WTC11 (cell line): ENCODE results near the gene ITGA2B. TPM values are rescaled to one million over a fixed set of nuclear protein-coding genes. Genes with fewer than 3 reads are reported as not detected.

Source experiments
- ATAC-seq: fragments of 200-7000 bp; cut with Tn5 transposase; 2 replicates; pipeline ENCODE4 v1.10.0; 2021; ENCODE audit warnings: mild to moderate bottlenecking, moderate library complexity
- CTCF ChIA-PET: fragments of 300-600 bp; sonication (Branson Sonifier 250); formaldehyde crosslinking; loops from one replicate; lab custom pipeline; 2021; ENCODE audit warnings: antibody characterized with exemption; lab: Charles Lee
- POLR2A ChIA-PET: fragments of 350-600 bp; sonication (Branson Sonifier 250); formaldehyde crosslinking; loops from one replicate; lab custom pipeline; 2021; ENCODE audit warnings: antibody characterized with exemption; lab: Charles Lee
- DNase-seq: peaks from one replicate; pipeline ENCODE4 v3.0.0; 2021; ENCODE audit warnings: low spot score
- H3K27ac Mint-ChIP-seq: 2 replicates; pipeline ENCODE4 v1.8.0; 2021; ENCODE audit warnings: mixed read lengths
- H3K27me3 Mint-ChIP-seq: 2 replicates; pipeline ENCODE4 v1.8.0; 2021; ENCODE audit warnings: low read depth, mild to moderate bottlenecking, moderate library complexity, mixed read lengths
- H3K36me3 Mint-ChIP-seq: 2 replicates; pipeline ENCODE4 v1.8.0; 2021; ENCODE audit warnings: mixed read lengths
- H3K4me1 Mint-ChIP-seq: 2 replicates; pipeline ENCODE4 v1.8.0; 2022; ENCODE audit warnings: mixed read lengths
- H3K4me3 Mint-ChIP-seq: 2 replicates; pipeline ENCODE4 v1.8.0; 2021; ENCODE audit warnings: mild to moderate bottlenecking, moderate library complexity, mixed read lengths
- H3K9me3 Mint-ChIP-seq: 2 replicates; pipeline ENCODE4 v1.8.0; 2021; ENCODE audit warnings: mixed read lengths
- CBFB ChIP-seq: sonication (generic); formaldehyde crosslinking; IDR thresholded peaks from 2 replicates; pipeline ENCODE4 v1.8.1; 2022; ENCODE audit warnings: mild to moderate bottlenecking, low read depth, missing genetic modification reagents
- CREM ChIP-seq: sonication (generic); formaldehyde crosslinking; IDR thresholded peaks from 2 replicates; pipeline ENCODE4 v1.8.1; 2022; ENCODE audit warnings: mild to moderate bottlenecking, missing genetic modification reagents, moderate library complexity
- ESRRA ChIP-seq: sonication (generic); formaldehyde crosslinking; IDR thresholded peaks from 2 replicates; pipeline ENCODE4 v1.8.1; 2022; ENCODE audit warnings: mild to moderate bottlenecking, missing genetic modification reagents, borderline replicate concordance
- FOXK1 ChIP-seq: sonication (generic); formaldehyde crosslinking; IDR thresholded peaks from 2 replicates; pipeline ENCODE4 v1.8.0; 2022; ENCODE audit warnings: mild to moderate bottlenecking, moderate library complexity, missing genetic modification reagents
- GRHL2 ChIP-seq: fragments of 250-450 bp; sonication (Bioruptor Pico); IDR thresholded peaks from 2 replicates; pipeline ENCODE4 v1.8.0; 2022; ENCODE audit warnings: mild to moderate bottlenecking, moderate library complexity; ENCODE audit not compliant: insufficient replicate concordance, severe bottlenecking
- NR2C2 ChIP-seq: sonication (generic); formaldehyde crosslinking; IDR thresholded peaks from 2 replicates; pipeline ENCODE4 v1.8.0; 2022; ENCODE audit warnings: mild to moderate bottlenecking, missing genetic modification reagents
- NR3C1 ChIP-seq: sonication (generic); formaldehyde crosslinking; conservative IDR thresholded peaks from 2 replicates; pipeline ENCODE4 v1.8.1; 2023; ENCODE audit warnings: low read depth, mild to moderate bottlenecking, missing genetic modification reagents
- STAT6 ChIP-seq: sonication (generic); formaldehyde crosslinking; conservative IDR thresholded peaks from 2 replicates; pipeline ENCODE4 v1.8.1; 2023; ENCODE audit warnings: mild to moderate bottlenecking, low read depth, missing genetic modification reagents, moderate library complexity
- ZBTB21 ChIP-seq: sonication (generic); formaldehyde crosslinking; IDR thresholded peaks from 2 replicates; pipeline ENCODE4 v1.8.1; 2023; ENCODE audit warnings: mild to moderate bottlenecking, missing genetic modification reagents, borderline replicate concordance
- ZNF232 ChIP-seq: sonication (generic); formaldehyde crosslinking; IDR thresholded peaks from 2 replicates; pipeline ENCODE4 v1.8.0; 2022; ENCODE audit warnings: mild to moderate bottlenecking, missing genetic modification reagents
- ZNF317 ChIP-seq: sonication (generic); formaldehyde crosslinking; IDR thresholded peaks from 2 replicates; pipeline ENCODE4 v1.8.1; 2023; ENCODE audit warnings: low read depth, mild to moderate bottlenecking, moderate library complexity, missing genetic modification reagents, borderline replicate concordance
- ZNF396 ChIP-seq: fragments of 250-450 bp; sonication (Bioruptor Pico); IDR thresholded peaks from 2 replicates; pipeline ENCODE4 v1.8.0; 2021; ENCODE audit warnings: mild to moderate bottlenecking, moderate library complexity, borderline replicate concordance
- ZNF423 ChIP-seq: fragments of 250-450 bp; sonication (Bioruptor Pico); IDR thresholded peaks from 2 replicates; pipeline ENCODE4 v2.1.2; 2022; ENCODE audit warnings: mild to moderate bottlenecking, moderate library complexity
- total RNA-seq: library from RNA; stranded (reverse); gene quantifications from 3 replicates; pipeline ENCODE4 v1.2.3, GENCODE V29; 2021
- TF ChIP-seq, protein P1 (sequence below): sonication (generic); formaldehyde crosslinking; conservative IDR thresholded peaks from 2 replicates; pipeline ENCODE4 v1.8.1; 2022; ENCODE audit warnings: mild to moderate bottlenecking, missing genetic modification reagents
- TF ChIP-seq, protein P2 (sequence below): sonication (generic); formaldehyde crosslinking; IDR thresholded peaks from 2 replicates; pipeline ENCODE4 v1.8.1; 2023; ENCODE audit warnings: mild to moderate bottlenecking, missing genetic modification reagents, moderate library complexity
- TF ChIP-seq, protein P3 (sequence below): sonication (generic); formaldehyde crosslinking; IDR thresholded peaks from 2 replicates; pipeline ENCODE4 v1.8.1; 2022; ENCODE audit warnings: missing genetic modification reagents, borderline replicate concordance
- TF ChIP-seq, protein P4 (sequence below): fragments of 250-450 bp; sonication (Bioruptor Pico); IDR thresholded peaks from 2 replicates; pipeline ENCODE4 v2.1.2; 2022; ENCODE audit warnings: mild to moderate bottlenecking, moderate library complexity

Gene ITGA2B
- total RNA-seq, 1 experiment from 2014 or later: 21.5 TPM

DNA sequence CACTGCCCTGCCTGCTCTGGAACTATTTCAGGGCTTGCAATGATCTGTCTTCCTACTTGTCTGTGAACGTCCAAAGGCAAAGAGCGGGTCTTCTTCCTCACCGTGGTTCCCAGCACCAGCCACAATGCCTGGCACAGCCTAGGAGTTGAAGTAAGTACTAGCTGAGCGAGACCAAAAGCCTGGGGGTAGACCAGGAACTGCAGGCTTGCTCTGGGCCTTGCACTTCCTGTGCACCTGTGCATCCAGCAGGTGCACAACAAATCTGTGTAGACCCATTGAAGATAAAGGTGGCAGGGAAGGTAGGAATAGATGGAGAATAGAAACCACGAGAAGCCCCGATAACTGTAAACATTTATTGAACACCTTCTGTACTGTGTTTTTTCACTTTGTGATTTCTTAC lies 30.4 kb downstream of the ITGA2B start:
- no peak overlapping the region for H3K4me3 Mint-ChIP-seq
- ChIA-PET CTCF (interaction anchor here (1.4 to 9.4 kb wide), 4 partner anchors 14 to 297 kb away, joined by 3 to 128 read pairs (median 14); partner anchors contain the start of genes ATXN7L3, GRN and MEIOC), POLR2A (no interaction called here)
- H3K27ac Mint-ChIP-seq: no peak overlapping the region
- peaks cover 1% of the 10 kb centered on the region for H3K27me3 Mint-ChIP-seq
- ATAC-seq (no peak), DNase-seq (no peak)
- H3K4me1 Mint-ChIP-seq: peaks cover 29% of the 10 kb centered on the region
- no peaks in the 10 kb centered on the region for H3K36me3 Mint-ChIP-seq
- TF ChIP-seq GRHL2 (no peak), ZNF396 (CRISPR knock-in tag) (no peak), ZBTB21 (CRISPR knock-in tag) (no peak), CBFB (no peak), ZNF232 (CRISPR knock-in tag) (no peak), ZNF317 (CRISPR knock-in tag) (no peak), STAT6 (no peak), NR2C2 (CRISPR knock-in tag) (no peak), CREM (CRISPR knock-in tag) (no peak), FOXK1 (CRISPR knock-in tag) (no peak)
- TF ChIP-seq, protein P1, sequence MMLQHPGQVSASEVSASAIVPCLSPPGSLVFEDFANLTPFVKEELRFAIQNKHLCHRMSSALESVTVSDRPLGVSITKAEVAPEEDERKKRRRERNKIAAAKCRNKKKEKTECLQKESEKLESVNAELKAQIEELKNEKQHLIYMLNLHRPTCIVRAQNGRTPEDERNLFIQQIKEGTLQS (CRISPR knock-in tag): no peak
- no peaks in the 10 kb centered on the region for H3K9me3 Mint-ChIP-seq

GRCh38 chr17:44358066-44358465 lies 31.4 kb downstream of the ITGA2B start:
- no peak for ATAC-seq

More at GRCh38 chr17:44358066-44358465, 31.4 kb downstream of the ITGA2B start:
- POLR2A ChIA-PET: interaction anchor here (1.1 kb wide), 1 partner anchor 138 kb away, joined by 4 read pairs; no protein-coding TSS in a partner anchor
- Mint-ChIP-seq H3K4me1 (peaks cover 29% of the 10 kb centered on the region), H3K36me3 (no peaks in the 10 kb centered on the region), H3K4me3 (no peak overlapping the region), H3K27me3 (peaks cover 2% of the 10 kb centered on the region; the same call in 1 of the 2 replicates), H3K27ac (no peak overlapping the region), H3K9me3 (no peaks in the 10 kb centered on the region)
- CTCF ChIA-PET: interaction anchor here (0.9 to 9.4 kb wide), 8 partner anchors 13 to 298 kb away, joined by 3 to 128 read pairs (median 6); partner anchors contain the start of genes ATXN7L3, GRN and MEIOC
- no peak for TF ChIP-seq FOXK1 (CRISPR knock-in tag)
- no peak for TF ChIP-seq ZNF423 (CRISPR knock-in tag)
- TF ChIP-seq, protein P2, sequence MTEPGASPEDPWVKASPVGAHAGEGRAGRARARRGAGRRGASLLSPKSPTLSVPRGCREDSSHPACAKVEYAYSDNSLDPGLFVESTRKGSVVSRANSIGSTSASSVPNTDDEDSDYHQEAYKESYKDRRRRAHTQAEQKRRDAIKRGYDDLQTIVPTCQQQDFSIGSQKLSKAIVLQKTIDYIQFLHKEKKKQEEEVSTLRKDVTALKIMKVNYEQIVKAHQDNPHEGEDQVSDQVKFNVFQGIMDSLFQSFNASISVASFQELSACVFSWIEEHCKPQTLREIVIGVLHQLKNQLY: no peak
- TF ChIP-seq, protein P3, sequence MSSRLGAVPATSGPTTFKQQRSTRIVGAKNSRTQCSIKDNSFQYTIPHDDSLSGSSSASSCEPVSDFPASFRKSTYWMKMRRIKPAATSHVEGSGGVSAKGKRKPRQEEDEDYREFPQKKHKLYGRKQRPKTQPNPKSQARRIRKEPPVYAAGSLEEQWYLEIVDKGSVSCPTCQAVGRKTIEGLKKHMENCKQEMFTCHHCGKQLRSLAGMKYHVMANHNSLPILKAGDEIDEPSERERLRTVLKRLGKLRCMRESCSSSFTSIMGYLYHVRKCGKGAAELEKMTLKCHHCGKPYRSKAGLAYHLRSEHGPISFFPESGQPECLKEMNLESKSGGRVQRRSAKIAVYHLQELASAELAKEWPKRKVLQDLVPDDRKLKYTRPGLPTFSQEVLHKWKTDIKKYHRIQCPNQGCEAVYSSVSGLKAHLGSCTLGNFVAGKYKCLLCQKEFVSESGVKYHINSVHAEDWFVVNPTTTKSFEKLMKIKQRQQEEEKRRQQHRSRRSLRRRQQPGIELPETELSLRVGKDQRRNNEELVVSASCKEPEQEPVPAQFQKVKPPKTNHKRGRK (CRISPR knock-in tag): no peak
- TF ChIP-seq ZNF396 (CRISPR knock-in tag): no peak
- TF ChIP-seq ESRRA: no peak
- no peak for TF ChIP-seq NR3C1 (CRISPR knock-in tag)
- TF ChIP-seq, protein P4, sequence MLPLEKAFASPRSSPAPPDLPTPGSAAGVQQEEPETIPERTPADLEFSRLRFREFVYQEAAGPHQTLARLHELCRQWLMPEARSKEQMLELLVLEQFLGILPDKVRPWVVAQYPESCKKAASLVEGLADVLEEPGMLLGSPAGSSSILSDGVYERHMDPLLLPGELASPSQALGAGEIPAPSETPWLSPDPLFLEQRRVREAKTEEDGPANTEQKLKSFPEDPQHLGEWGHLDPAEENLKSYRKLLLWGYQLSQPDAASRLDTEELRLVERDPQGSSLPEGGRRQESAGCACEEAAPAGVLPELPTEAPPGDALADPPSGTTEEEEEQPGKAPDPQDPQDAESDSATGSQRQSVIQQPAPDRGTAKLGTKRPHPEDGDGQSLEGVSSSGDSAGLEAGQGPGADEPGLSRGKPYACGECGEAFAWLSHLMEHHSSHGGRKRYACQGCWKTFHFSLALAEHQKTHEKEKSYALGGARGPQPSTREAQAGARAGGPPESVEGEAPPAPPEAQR (CRISPR knock-in tag): no peak
- no peak for DNase-seq
